H1 (cell line): ENCODE measurements around the gene PCDH8. TPM values are rescaled to one million over a fixed set of nuclear protein-coding genes. Genes with fewer than 3 reads are reported as not detected.

Experiments used
- CEBPB ChIP-seq: IDR thresholded peaks from 2 replicates; pipeline ENCODE4 v1.6.1; 2012; ENCODE audit warnings: low read depth, low read length
- JUND ChIP-seq: IDR thresholded peaks from 2 replicates; pipeline ENCODE4 v1.6.1; 2011; ENCODE audit warnings: mild to moderate bottlenecking, improper control_type of control experiment, low read length
- SIN3A ChIP-seq, 2 experiments: IDR thresholded peaks in 1 of 2; conservative IDR thresholded peaks in 1 of 2; 2 replicates each; pipeline ENCODE4 v1.6.1; 2011 to 2012; ENCODE audit warnings: low read length in 2 of 2, improper control_type of control experiment in 1 of 2, low read depth in 1 of 2, mild to moderate bottlenecking in 1 of 2
- SIRT6 ChIP-seq: IDR thresholded peaks from one replicate; pipeline ENCODE4 v1.7.1; 2012; ENCODE audit warnings: low read length, inconsistent platforms
- SP2 ChIP-seq: IDR thresholded peaks from 2 replicates; pipeline ENCODE4 v1.6.1; 2012; ENCODE audit warnings: mild to moderate bottlenecking, low read length, inconsistent platforms
- TBP ChIP-seq: IDR thresholded peaks from 2 replicates; pipeline ENCODE4 v1.6.1; 2011; ENCODE audit warnings: low read depth, low read length, improper control_type of control experiment
- USF2 ChIP-seq: IDR thresholded peaks from 2 replicates; pipeline ENCODE4 v1.6.1; 2011; ENCODE audit warnings: low read length, improper control_type of control experiment
- polyA plus RNA-seq, 7 experiments: library from polyadenylated mRNA; depleted of rRNA in 3 of 7; stranded (reverse) in 5 of 7; unstranded in 2 of 7; fragments of >200 nt in 5 of 7; fragments of 200-250 nt in 2 of 7; gene quantifications; 1 replicate in 5 of 7; 2 replicates in 1 of 7; 4 replicates in 1 of 7; pipeline versions ENCODE4 v1.2.1 to v1.2.3, GENCODE V29; 2011 to 2013; ENCODE audit warnings: missing spikeins in 2 of 7, mixed read lengths in 2 of 7
- total RNA-seq: library from RNA; stranded (reverse); fragmentation: NEBNext Ultra II Directional; extraction: Animal tissue kit (Norgen Biotek cat#: 25700); gene quantifications from 2 replicates; pipeline ENCODE4 v1.2.1, GENCODE V29; 2021

The PCDH8 gene
- total and polyA plus RNA-seq, 2 of the 8 experiments (the other 6 are each of a cell fraction or from before 2014, with no cell fraction given): 0.82 to 1.6 TPM

GRCh38 chr13:52870143-52870542 is 21.7 kb upstream of the PCDH8 start (continued):
- TF ChIP-seq CEBPB (no peak), SIRT6 (no peak), JUND (no peak), USF2 (no peak), SIN3A (conservative IDR thresholded peaks at IDR 0.05 in 1 of 2, IDR thresholded peaks at IDR 0.05 in 1 of 2; ENCODE audit: low read depth in 1 of 2, low read length in 2 of 2) (no peak), SP2 (no peak), TBP (no peak)
